Activated naive CD4-positive, alpha-beta T cell treated with anti-CD3 and anti-CD28 coated beads, Interleukin-2, amount 10 ng/mL, durations not matched to agents 7 days and 5 days (primary cell): ENCODE data around the gene ITPKB.
"Not testable (repeated sequence)": the region's sequence is repeated elsewhere in the genome, so short reads cannot be mapped to it uniquely, and the experiment has no call there.

Source experiments
- CTCF ChIA-PET: fragments of 350-600 bp; sonication (Branson Sonifier 250); formaldehyde crosslinking; loops from one replicate; lab custom pipeline; 2021; ENCODE audit warnings: antibody characterized with exemption; lab: Charles Lee
- DNase-seq: peaks from one replicate; pipeline ENCODE4 v3.0.0-alpha.2; 2020
- H3K27ac Mint-ChIP-seq: one replicate; pipeline ENCODE4 v1.8.0; 2021; ENCODE audit warnings: mild to moderate bottlenecking, moderate library complexity, mixed read lengths
- H3K27me3 Mint-ChIP-seq: one replicate; pipeline ENCODE4 v1.8.0; 2021; ENCODE audit warnings: mild to moderate bottlenecking, mixed read lengths
- H3K36me3 Mint-ChIP-seq: one replicate; pipeline ENCODE4 v1.8.0; 2021; ENCODE audit warnings: mixed read lengths
- H3K4me1 Mint-ChIP-seq: one replicate; pipeline ENCODE4 v1.8.0; 2021; ENCODE audit warnings: mixed read lengths
- H3K4me3 Mint-ChIP-seq: one replicate; pipeline ENCODE4 v1.8.0; 2021; ENCODE audit warnings: mild to moderate bottlenecking, moderate library complexity, mixed read lengths
- H3K9me3 Mint-ChIP-seq: one replicate; pipeline ENCODE4 v1.8.0; 2021; ENCODE audit warnings: mixed read lengths

ITPKB gene

DNA sequence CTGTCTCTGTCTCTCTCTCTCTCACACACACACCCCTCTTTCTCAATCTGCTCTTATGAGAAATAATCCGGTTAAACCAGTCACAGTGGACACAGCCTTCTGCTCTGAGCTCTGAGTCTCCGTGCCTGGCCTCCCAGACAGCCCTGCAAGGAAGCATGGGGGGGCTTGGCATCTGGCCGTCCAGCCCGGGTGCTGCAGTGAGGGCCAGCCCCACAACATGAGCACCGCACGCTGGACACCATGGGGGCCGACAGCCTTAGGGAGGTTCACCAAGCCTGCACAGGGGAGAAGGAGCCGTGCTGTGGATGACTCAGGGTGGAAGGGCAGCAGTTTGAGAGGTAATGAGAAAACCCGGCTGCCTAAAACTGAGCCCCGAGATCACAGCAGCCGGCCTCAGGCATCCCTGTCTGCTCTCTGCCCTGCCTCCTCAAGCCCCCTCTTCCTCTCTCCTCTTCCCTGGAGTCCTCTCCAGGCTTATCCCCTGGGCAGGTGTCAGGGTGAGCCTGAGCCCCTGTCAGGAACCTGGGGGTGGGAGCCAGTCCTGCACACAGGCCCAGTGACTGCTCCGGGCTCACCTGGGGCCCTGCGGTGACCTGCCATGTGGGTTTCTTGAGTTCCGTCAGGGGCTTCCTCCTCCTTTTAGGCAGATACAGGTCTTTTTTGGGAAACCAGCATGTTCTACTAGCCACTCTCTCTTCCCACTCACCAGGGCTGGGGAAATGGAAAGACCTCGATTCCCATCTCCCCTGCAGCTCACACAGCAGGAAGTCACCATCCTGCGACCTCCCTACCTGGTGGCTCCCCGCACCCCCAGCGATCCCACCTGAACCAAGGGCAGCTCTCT, 92.8 kb downstream of the ITPKB start:
- no peak overlapping the region for H3K4me3 Mint-ChIP-seq
- H3K4me1 Mint-ChIP-seq = peaks cover 64% of the 10 kb centered on the region
- peak overlapping the region; percentile 80 for H3K27ac Mint-ChIP-seq
- no peaks in the 10 kb centered on the region for H3K27me3 Mint-ChIP-seq
- no peaks in the 10 kb centered on the region for H3K9me3 Mint-ChIP-seq
- CTCF ChIA-PET = interaction anchor here (0.8 kb wide), 1 partner anchor 237 kb away, joined by 3 read pairs; no protein-coding TSS in a partner anchor
- peaks cover 64% of the 10 kb centered on the region for H3K36me3 Mint-ChIP-seq
- DNase-seq = no peak

- H3K36me3 Mint-ChIP-seq = peaks cover 67% of the 10 kb centered on the region
- DNase-seq = peak; percentile 52
- no peak overlapping the region for H3K4me3 Mint-ChIP-seq
- no peaks in the 10 kb centered on the region for H3K9me3 Mint-ChIP-seq
- H3K27me3 Mint-ChIP-seq = no peaks in the 10 kb centered on the region
- CTCF ChIA-PET = interaction anchor here (0.8 to 3.8 kb wide), 2 partner anchors 11 to 238 kb away, joined by 3 to 26 read pairs; no protein-coding TSS in a partner anchor
- peak overlapping the region; percentile 80 for H3K27ac Mint-ChIP-seq
- H3K4me1 Mint-ChIP-seq = peaks cover 59% of the 10 kb centered on the region
Measured at GRCh38 chr1:226645279-226645976, 93.7 kb downstream of the ITPKB start.

DNA sequence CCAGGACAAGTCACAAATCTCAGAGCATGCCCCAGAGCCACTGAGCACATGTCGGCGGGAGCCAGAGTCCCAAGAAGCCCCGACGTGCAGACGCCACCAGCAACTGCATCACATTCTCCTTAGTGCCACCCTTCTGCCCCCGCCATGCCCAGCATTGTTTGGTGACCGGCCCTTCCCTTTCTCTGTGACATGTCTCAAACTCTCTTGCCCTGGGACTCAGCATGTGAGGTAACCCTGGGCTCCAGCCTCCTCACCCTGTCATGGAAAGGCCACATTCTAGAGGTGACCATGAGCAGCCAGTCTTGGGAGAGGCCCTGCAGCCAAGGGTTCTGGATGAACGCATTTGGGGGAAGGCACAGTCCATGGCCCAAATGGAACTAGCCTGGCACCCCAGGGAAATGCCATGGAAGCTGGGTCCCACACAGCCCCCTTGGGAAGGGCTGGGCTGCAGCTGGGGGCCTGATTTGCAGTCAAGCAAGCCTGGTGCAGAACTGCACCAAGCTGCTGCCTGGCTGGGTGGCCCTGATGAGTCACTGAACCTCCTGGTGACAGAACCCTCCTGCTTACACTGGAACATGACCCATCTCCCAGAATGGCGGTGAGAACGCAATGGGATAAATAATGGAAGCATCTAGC, 94.4 kb downstream of the ITPKB start:
- CTCF ChIA-PET = interaction anchor here (0.8 to 3.8 kb wide), 10 partner anchors 9 to 238 kb away, joined by 3 to 26 read pairs (median 4); no protein-coding TSS in a partner anchor
- peaks cover 74% of the 10 kb centered on the region for H3K36me3 Mint-ChIP-seq
- H3K27ac Mint-ChIP-seq = peak overlapping the region; percentile 88
- H3K27me3 Mint-ChIP-seq = no peaks in the 10 kb centered on the region
- no peaks in the 10 kb centered on the region for H3K9me3 Mint-ChIP-seq
- DNase-seq = no peak
- no peak overlapping the region for H3K4me3 Mint-ChIP-seq
- peaks cover 53% of the 10 kb centered on the region for H3K4me1 Mint-ChIP-seq

GRCh38 chr1:226643611-226644540, 95.2 kb downstream of the ITPKB start:
- CTCF ChIA-PET = interaction anchor here (0.8 to 3.8 kb wide), 12 partner anchors 9 to 239 kb away, joined by 3 to 26 read pairs (median 3); no protein-coding TSS in a partner anchor
- peak; percentile 62 for DNase-seq
- Mint-ChIP-seq H3K4me1 (peaks cover 50% of the 10 kb centered on the region), H3K4me3 (peak overlapping the region; percentile 38), H3K27me3 (no peaks in the 10 kb centered on the region), H3K27ac (peak overlapping the region; percentile 88), H3K36me3 (peaks cover 73% of the 10 kb centered on the region), H3K9me3 (no peaks in the 10 kb centered on the region)

- H3K36me3 Mint-ChIP-seq = peaks cover 73% of the 10 kb centered on the region
- CTCF ChIA-PET = interaction anchor here (1.0 to 3.8 kb wide), 6 partner anchors 9 to 184 kb away, joined by 3 to 26 read pairs (median 4); no protein-coding TSS in a partner anchor
Measured at GRCh38 chr1:226643177-226643576, 95.9 kb downstream of the ITPKB start.

GRCh38 chr1:226642421-226642820, 96.7 kb downstream of the ITPKB start:
- Mint-ChIP-seq H3K4me1 (peaks cover 50% of the 10 kb centered on the region), H3K9me3 (no peaks in the 10 kb centered on the region), H3K4me3 (no peak overlapping the region), H3K36me3 (peaks cover 67% of the 10 kb centered on the region), H3K27ac (peak overlapping the region; percentile 88), H3K27me3 (no peaks in the 10 kb centered on the region)
- no peak for DNase-seq
- CTCF ChIA-PET = interaction anchor here (1.0 to 3.8 kb wide), 5 partner anchors 8 to 185 kb away, joined by 3 to 26 read pairs (median 5); no protein-coding TSS in a partner anchor

More at GRCh38 chr1:226643177-226643576, 95.9 kb downstream of the ITPKB start:
- DNase-seq = peak; percentile 60
- no peaks in the 10 kb centered on the region for H3K27me3 Mint-ChIP-seq
- peak overlapping the region; percentile 38 for H3K4me3 Mint-ChIP-seq
- H3K27ac Mint-ChIP-seq = peak overlapping the region; percentile 88
- peaks cover 50% of the 10 kb centered on the region for H3K4me1 Mint-ChIP-seq
- no peaks in the 10 kb centered on the region for H3K9me3 Mint-ChIP-seq

DNA sequence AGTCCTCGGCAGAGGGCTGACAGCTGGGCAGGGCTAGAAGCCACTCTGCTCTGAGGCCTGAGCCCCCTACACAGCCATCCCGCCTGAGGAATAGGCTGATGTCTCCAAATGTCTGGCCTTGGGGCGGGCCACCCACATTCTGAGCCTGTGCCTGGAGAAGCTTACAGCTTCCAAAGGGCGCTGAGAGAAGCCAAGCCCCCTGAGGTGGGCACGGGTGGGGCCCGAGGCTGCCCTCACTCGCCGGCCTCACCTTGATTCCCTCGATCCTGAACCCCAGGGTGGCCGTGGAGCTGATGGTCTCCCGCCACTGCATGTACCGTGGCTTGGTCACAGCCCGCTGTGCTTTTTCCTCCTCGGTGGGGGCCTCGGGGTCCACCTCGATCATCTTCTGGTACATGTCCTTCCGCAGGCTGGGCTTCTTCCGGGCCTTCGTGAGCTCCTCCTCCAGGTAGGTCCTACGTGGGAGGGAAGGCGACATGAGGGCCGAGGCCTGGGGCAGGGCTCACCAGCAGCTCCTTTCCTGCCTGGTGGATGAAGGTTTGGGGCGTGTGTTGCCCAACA, 97.3 kb downstream of the ITPKB start:
- Mint-ChIP-seq H3K4me1 (peaks cover 54% of the 10 kb centered on the region), H3K36me3 (peaks cover 67% of the 10 kb centered on the region), H3K9me3 (no peaks in the 10 kb centered on the region), H3K4me3 (no peak overlapping the region), H3K27ac (no peak overlapping the region), H3K27me3 (no peaks in the 10 kb centered on the region)
- no peak for DNase-seq
- CTCF ChIA-PET = interaction anchor here (0.7 to 3.8 kb wide), 6 partner anchors 7 to 187 kb away, joined by 3 to 26 read pairs (median 4); no protein-coding TSS in a partner anchor

- CTCF ChIA-PET = interaction anchor here (1.0 to 1.4 kb wide), 3 partner anchors 13 to 216 kb away, joined by 3 to 5 read pairs (median 4); no protein-coding TSS in a partner anchor
- DNase-seq = no peak
- Mint-ChIP-seq H3K36me3 (peaks cover 62% of the 10 kb centered on the region), H3K4me1 (peaks cover 54% of the 10 kb centered on the region), H3K27ac (no peak overlapping the region), H3K4me3 (no peak overlapping the region), H3K27me3 (no peaks in the 10 kb centered on the region), H3K9me3 (no peaks in the 10 kb centered on the region)
Measured at GRCh38 chr1:226640321-226641136, 98.6 kb downstream of the ITPKB start.

DNA sequence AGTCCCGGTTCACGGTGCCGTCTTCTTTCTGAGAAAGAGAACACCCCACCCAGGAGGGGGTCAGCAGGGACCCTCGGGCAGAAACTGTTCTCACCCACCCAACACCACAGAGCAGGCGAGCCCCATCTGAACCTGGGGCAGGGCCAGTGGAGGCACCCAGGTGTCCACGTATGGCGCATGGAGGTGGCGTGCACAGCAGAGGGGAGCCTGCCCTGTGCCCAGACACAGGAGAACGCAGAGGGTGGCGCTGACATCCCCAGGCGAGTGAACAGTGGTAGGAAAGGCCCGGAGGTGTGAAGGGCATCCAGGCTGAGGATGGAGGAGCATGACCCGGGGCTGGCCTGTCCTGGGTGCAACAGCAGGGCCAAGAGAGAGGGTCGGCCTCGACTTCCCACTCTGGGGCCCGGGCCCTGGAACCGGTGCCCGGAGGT, 99.4 kb downstream of the ITPKB start:
- DNase-seq = no peak
- Mint-ChIP-seq H3K27me3 (peaks cover 4% of the 10 kb centered on the region), H3K27ac (peak overlapping the region; percentile 58), H3K36me3 (peaks cover 61% of the 10 kb centered on the region), H3K9me3 (no peaks in the 10 kb centered on the region), H3K4me3 (no peak overlapping the region), H3K4me1 (peaks cover 54% of the 10 kb centered on the region)
- CTCF ChIA-PET = no interaction called here

- H3K36me3 Mint-ChIP-seq = peaks cover 59% of the 10 kb centered on the region
- H3K27me3 Mint-ChIP-seq, DNase-seq, H3K9me3 Mint-ChIP-seq, H3K4me3 Mint-ChIP-seq: not testable (repeated sequence)
- peaks cover 54% of the 10 kb centered on the region for H3K4me1 Mint-ChIP-seq
- peak overlapping the region; percentile 58 for H3K27ac Mint-ChIP-seq
- CTCF ChIA-PET = interaction anchor here (1.4 to 1.6 kb wide), 2 partner anchors 13 to 189 kb away, joined by 3 read pairs; no protein-coding TSS in a partner anchor
Measured at GRCh38 chr1:226639206-226639605, 99.9 kb downstream of the ITPKB start.

DNA sequence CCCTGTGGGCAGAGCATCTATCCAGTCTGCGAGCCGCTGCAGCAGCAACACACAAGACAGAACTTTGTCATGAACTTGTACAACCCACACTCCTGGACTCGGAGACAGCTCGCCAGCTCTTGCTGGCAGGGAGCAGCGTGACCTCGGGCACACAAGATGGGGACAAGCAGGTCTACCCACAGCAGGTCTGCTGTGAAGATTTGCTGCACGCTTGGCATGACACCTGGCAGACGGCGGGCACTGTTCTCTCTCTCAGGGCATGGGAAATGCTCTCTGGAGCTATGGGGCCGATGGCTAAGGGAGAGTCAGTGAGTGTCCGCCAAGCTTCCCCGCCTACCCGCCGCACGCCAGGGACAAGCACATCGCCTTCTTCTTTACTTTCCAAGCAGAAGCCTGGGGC, 100.5 kb downstream of the ITPKB start:
- DNase-seq = no peak
- Mint-ChIP-seq H3K27ac (peak overlapping the region; percentile 37), H3K4me1 (peaks cover 54% of the 10 kb centered on the region), H3K9me3 (no peaks in the 10 kb centered on the region), H3K4me3 (no peak overlapping the region), H3K36me3 (peaks cover 57% of the 10 kb centered on the region), H3K27me3 (peaks cover 4% of the 10 kb centered on the region)
- CTCF ChIA-PET = interaction anchor here (1.0 to 1.6 kb wide), 3 partner anchors 12 to 190 kb away, joined by 3 read pairs; no protein-coding TSS in a partner anchor
